ENCODE results near the gene PTGFR. TPM values are rescaled to one million over a fixed set of nuclear protein-coding genes. Genes with fewer than 3 reads are reported as not detected.

Gene PTGFR
- total and polyA plus RNA-seq, 11 donors = 0.15 to 3.6 (median 0.37) TPM

DNA sequence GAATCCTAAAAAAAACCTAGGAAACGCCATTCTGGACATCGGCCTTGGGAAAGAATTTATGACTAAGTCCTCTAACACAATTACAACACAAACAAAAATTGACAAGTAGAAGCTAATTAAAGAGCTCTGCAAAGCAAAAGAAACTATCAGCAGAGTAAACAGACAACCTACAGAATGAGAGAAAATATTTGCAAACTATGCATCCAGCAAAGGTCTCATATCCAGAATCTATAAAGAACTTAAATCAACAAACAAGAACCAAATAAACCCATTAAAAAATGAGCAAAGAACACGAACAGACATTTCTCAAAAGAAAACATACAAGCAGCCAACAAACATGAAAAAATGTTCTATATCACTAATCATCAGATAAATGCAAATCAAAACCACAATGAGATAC, 58.6 kb downstream of the PTGFR start:
- no peak for ATAC-seq
- TF ChIP-seq POLR2A (IDR thresholded peaks at IDR 0.05) = no peak
- TF ChIP-seq, protein P1, sequence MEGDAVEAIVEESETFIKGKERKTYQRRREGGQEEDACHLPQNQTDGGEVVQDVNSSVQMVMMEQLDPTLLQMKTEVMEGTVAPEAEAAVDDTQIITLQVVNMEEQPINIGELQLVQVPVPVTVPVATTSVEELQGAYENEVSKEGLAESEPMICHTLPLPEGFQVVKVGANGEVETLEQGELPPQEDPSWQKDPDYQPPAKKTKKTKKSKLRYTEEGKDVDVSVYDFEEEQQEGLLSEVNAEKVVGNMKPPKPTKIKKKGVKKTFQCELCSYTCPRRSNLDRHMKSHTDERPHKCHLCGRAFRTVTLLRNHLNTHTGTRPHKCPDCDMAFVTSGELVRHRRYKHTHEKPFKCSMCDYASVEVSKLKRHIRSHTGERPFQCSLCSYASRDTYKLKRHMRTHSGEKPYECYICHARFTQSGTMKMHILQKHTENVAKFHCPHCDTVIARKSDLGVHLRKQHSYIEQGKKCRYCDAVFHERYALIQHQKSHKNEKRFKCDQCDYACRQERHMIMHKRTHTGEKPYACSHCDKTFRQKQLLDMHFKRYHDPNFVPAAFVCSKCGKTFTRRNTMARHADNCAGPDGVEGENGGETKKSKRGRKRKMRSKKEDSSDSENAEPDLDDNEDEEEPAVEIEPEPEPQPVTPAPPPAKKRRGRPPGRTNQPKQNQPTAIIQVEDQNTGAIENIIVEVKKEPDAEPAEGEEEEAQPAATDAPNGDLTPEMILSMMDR (IDR thresholded peaks at IDR 0.05) = no peak
- 58 to 71% (median 67%) methylated on average over 3 of the region's 3 CpGs for WGBS, 4 donors

DNA sequence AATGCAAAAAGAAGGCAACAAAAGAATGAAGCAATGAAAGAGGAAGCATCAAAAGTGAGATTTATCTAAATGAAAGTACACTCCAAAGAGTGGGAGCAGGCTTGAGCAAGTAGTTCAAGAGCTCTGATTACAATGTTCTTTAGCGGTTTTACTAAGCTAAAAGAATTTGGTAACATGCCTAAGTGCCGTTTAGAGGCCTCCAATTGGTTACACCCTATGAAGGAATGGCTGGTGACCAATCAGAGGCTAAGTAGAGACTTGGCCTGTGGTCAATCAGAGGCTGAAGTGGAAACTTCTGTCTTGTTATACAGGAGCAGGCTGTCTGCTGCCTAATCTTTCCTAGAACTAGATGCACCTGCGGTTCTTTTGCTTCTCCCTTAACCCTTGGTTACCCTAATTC, 59.1 kb downstream of the PTGFR start:
- Histone ChIP-seq H3K36me3 (no peaks in the 10 kb centered on the region), H3K4me3 (no peak overlapping the region), H3K4me1 (no peaks in the 10 kb centered on the region), H3K9me3 (peaks cover 0 to 29% (median 5%) of the 10 kb centered on the region in 12 donors), H3K27ac (no peak overlapping the region), H3K27me3 (no peaks in the 10 kb centered on the region)
- DNase-seq = no peak
- ATAC-seq = no peak
- intact Hi-C loops (cut with DNase I) = no loop called here
- WGBS, 4 donors = 55 to 69% (median 59%) methylated on average over 3 of the region's 3 CpGs
- TF ChIP-seq, protein P1 (IDR thresholded peaks at IDR 0.05) = no peak
- TF ChIP-seq POLR2A (IDR thresholded peaks at IDR 0.05) = no peak

More for the DNA sequence above, 58.6 kb downstream of the PTGFR start:
- DNase-seq = no peak
- Histone ChIP-seq H3K27ac (no peak overlapping the region), H3K4me1 (no peaks in the 10 kb centered on the region), H3K9me3 (peaks cover 0 to 24% (median 4%) of the 10 kb centered on the region in 12 donors), H3K27me3 (no peaks in the 10 kb centered on the region), H3K36me3 (no peaks in the 10 kb centered on the region), H3K4me3 (no peak overlapping the region)
- intact Hi-C loops (cut with DNase I) = no loop called here

DNA sequence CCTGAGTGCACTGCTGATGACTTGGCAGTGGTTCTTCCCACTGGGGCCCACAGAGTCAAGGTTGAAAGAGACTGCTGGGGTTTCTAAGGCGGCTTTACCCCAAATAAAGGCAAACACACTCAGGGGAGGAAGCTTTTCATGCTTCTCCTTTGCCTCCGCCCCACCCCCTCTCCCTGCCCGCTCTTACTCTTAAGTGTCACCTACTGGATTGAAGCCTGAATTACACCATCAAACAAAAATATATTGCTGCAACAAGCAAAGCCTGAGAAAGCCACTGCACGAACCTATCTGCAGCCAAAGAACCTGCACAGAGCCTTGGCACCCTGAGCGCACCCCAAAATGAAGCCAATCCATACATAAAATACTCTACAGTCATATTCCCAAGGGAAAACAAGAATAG, 63.1 kb downstream of the PTGFR start:
- Histone ChIP-seq H3K36me3 (no peaks in the 10 kb centered on the region), H3K27ac (no peak overlapping the region), H3K4me1 (no peaks in the 10 kb centered on the region), H3K27me3 (no peaks in the 10 kb centered on the region), H3K9me3 (peaks cover 0 to 33% (median 5%) of the 10 kb centered on the region in 12 donors), H3K4me3 (no peak overlapping the region)
- ATAC-seq (no peak), DNase-seq (no peak)
- WGBS, 4 donors = 56 to 69% (median 62%) methylated on average over 5 of the region's 5 CpGs
- intact Hi-C loops (cut with DNase I) = no loop called here
- TF ChIP-seq, protein P1 (IDR thresholded peaks at IDR 0.05) = no peak
- no peak for TF ChIP-seq POLR2A (IDR thresholded peaks at IDR 0.05)

DNA sequence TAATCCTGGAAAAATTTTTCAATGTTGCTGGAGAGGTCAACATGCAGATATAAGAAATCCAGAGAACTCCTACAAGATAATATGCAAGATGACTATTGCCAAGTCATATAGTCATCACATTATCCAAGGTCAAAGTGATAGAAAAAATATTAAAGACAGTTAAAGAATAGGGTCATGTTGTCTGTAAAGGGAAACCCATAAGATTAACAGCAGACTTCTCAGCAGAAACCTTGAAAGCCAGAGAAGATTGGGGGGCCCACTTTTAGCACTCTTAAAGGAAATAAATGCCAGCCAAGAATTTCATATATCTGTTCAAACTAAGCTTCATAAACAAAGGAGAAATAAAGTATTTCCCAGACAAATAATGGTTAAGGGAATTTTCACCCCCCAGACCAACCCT, 64.1 kb downstream of the PTGFR start:
- no peak for ATAC-seq
- intact Hi-C loops (cut with DNase I) = no loop called here
- DNase-seq = no peak
- Histone ChIP-seq H3K36me3 (no peaks in the 10 kb centered on the region), H3K27ac (no peak overlapping the region), H3K27me3 (no peaks in the 10 kb centered on the region), H3K4me1 (no peaks in the 10 kb centered on the region), H3K9me3 (peaks cover 0 to 26% (median 4%) of the 10 kb centered on the region in 12 donors), H3K4me3 (no peak overlapping the region)
- TF ChIP-seq POLR2A (IDR thresholded peaks at IDR 0.05) = no peak

DNA sequence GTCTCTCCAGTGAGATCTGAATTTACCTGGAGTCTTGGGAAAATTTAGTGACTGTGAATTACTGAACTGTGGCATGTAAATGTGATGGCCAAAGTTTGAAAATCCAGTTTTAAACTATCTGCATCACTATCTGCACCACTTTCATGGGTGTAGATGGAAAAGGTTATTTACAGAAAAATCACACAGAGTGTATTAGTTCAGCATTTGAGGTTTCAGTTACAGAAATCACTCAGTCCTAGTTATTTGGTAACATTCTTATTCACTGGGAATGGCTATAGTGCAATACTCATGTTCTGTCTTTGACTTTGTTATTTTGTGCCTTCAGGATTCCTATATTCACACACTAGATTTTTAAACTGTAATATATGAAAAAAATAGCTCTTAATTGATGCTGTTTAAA, 68.9 kb downstream of the PTGFR start:
- TF ChIP-seq, protein P1 (IDR thresholded peaks at IDR 0.05) = no peak
- TF ChIP-seq POLR2A (IDR thresholded peaks at IDR 0.05) = no peak
- ATAC-seq = no peak
- Histone ChIP-seq H3K27ac (no peak overlapping the region), H3K4me3 (no peak overlapping the region), H3K9me3 (peaks cover 0 to 16% (median 0%) of the 10 kb centered on the region in 12 donors), H3K27me3 (no peaks in the 10 kb centered on the region), H3K4me1 (no peaks in the 10 kb centered on the region), H3K36me3 (no peaks in the 10 kb centered on the region)
- DNase-seq = no peak
- intact Hi-C loops (cut with DNase I) = no loop called here

Measured in heart left ventricle (tissue), 16 donors.